GM19372 (cell line): Measurements from ENCODE around the gene ATG16L2.
"Not testable (repeated sequence)": the region's sequence is repeated elsewhere in the genome, so short reads cannot be mapped to it uniquely, and the experiment has no call there.

Experiments
- ATAC-seq: cut with Tn5 transposase; IDR thresholded peaks from one replicate; pipeline ENCODE4 v1.9.1; 2021; ENCODE audit warnings: mild to moderate bottlenecking, low read depth, moderate library complexity; ENCODE audit not compliant: unreplicated experiment

ATG16L2 gene

DNA sequence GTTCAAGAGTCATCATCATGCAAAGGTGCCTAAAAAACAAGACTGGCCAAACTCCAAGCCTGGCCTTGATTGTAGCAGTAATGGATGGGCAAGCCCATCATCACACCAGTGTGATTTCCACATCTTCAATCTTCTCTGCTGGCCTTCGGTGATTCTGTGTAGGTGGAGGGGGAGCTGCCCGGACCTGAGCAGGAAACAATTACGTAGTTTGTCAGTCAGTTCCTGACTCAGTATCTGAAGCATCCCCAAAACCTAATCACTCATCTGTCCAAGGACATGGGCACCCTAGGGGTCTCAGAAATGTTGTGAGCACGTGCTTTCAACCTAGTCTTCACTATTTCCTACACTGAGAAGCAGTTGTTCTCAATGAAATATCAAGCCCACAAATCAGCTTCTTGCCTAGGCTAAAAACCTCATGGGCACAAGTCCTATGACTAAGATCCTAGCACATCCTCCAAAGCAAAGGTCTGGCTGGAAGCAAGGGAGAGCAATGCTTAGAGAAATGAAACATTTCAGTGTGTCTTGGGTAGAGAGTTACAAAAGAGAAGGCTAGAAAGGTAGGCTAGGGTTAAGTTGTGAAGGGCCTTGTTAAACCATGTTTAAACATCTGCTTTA, 24.6 kb downstream of the ATG16L2 start:
- ATAC-seq: no peak

DNA sequence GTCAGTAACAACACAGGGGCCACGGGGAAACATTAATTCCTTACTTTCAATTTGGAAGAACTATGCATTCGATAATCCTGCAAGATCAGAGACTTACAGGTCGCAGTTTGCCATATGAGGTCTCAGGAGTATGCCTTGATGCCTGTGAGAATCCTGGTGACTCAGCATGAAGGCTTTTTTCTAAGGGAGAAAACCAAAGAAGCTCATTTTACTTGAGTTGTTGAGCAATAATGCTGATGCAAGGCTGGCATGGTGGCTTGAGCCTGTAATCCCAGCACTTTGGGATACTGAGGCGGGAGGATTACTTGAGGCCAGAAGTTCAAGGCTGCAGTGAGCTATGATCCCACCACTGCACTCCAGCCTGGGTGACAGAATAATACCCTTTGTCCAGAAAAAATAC, 26.6 kb downstream of the ATG16L2 start:
- no peak for ATAC-seq

- ATAC-seq: no peak
Measured at GRCh38 chr11:72841397-72841796, 27.2 kb downstream of the ATG16L2 start.

DNA sequence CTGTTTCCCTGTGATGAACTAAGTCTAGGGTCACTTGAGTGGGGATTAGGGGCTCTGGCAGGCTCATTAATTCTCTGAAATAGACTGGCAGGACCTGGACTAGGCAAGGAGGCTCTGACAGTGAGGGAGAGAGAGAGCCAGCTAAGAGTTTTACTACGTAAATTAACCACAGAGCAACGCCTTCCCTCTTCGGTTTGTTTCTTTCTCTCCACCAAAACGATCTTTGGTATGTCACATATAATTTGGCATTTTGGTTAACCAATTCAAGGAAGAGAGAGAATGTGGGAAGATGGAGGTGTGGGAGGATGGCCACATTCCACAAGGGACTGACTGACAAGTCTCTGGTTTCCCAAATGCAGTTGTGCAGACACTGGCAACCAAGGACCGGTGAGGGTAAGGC, 27.9 kb downstream of the ATG16L2 start:
- no peak for ATAC-seq

GRCh38 chr11:72842653-72843330, 28.6 kb downstream of the ATG16L2 start:
- no peak for ATAC-seq

DNA sequence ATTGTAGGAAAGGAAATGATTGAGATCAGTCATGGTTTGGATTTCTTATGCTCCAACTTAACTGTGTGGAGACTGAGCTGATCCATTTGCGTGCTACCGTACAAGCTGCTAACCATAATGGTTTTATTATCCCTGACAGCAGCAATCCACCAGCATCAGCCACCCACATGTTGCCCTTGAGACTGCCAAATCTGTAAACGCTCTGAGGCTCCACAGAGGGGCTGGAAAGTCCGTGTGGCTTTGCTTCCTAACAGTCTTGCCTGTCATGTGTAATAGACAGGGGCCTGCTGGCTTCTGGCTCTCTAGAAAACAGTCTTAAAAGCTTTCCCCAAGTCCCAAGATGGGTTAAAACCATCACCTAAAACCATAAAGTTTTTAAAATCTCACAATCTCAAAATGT, 30.1 kb downstream of the ATG16L2 start:
- no peak for ATAC-seq

- ATAC-seq: no peak
Measured at GRCh38 chr11:72848846-72849466, 34.7 kb downstream of the ATG16L2 start.

DNA sequence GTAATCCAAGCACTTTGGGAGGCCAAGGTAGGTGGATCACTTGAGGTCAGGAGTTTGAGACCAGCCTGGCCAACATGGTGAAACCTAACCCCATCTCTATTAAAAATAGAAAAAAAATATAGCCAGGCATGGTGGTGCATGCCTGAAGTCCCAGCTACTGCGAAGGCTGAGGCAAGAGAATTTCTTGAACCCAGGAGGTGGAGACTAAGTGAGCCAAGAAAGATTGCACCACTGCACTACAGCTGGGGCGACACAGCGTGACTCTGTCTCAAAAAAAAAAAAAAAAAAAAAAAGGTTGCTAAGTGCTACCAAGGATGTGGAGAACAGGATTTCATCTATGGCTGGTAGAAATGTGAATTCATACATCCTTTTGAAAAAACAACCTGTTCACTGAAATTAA, 36.6 kb downstream of the ATG16L2 start:
- ATAC-seq: no peak

DNA sequence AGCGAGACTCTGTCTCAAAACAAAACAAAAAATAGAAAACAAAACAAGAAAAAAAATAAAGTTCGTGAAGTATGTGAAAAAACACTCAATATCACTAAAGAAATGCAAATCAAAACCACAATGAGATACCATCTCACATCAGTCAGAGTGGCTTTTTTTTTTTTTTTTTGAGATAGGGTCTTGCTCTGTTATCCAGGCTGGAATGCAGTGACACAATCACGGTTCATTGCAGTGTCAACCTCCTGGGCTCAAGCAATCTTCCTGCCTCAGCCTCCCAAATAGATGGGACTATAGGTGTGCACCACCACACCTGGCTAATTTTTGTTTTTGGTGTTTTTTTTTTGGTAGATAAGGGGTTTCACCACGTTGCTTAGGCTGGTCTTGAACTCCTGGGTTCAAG, 37.5 kb downstream of the ATG16L2 start:
- ATAC-seq: no peak

- no peak for ATAC-seq
Measured at GRCh38 chr11:72856065-72856464, 41.9 kb downstream of the ATG16L2 start.

DNA sequence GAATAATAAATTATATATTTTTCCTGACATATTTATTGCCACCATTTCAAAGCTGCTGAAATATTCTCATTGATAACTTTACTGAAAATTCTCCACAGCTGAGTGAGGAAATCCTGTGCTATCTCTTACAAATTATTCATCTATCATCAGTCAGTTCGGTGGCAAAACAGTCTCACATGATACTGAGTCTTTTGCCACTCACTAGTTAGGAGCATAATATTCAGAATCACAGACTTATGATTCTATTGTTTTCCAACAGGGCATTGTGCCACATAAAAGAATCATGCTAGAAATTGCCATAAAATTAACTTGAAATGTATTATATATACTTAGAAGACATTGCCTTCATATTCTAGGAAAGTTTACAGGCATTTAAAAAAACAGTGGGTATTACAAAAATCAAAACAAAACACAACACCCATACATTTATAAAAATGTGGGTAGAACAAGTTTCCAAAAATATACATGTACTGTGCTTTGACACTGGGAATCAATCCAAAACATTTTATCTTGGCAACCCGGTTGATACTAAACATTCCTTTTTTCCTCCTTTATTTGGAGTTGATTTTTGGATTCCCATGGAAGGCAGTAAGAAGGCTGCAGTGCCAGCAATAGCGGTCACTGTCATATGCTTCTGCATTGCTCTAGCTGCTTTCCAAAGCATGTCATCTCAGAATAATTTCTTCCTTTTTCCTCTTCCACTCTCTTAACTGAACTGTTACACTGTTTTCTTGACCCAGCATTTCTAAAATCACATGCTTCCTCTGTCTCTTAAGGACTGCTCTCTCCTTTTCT, 42.5 kb downstream of the ATG16L2 start:
- no peak for ATAC-seq

- ATAC-seq: not testable (repeated sequence)
Measured at GRCh38 chr11:72858267-72858666, 44.1 kb downstream of the ATG16L2 start.

DNA sequence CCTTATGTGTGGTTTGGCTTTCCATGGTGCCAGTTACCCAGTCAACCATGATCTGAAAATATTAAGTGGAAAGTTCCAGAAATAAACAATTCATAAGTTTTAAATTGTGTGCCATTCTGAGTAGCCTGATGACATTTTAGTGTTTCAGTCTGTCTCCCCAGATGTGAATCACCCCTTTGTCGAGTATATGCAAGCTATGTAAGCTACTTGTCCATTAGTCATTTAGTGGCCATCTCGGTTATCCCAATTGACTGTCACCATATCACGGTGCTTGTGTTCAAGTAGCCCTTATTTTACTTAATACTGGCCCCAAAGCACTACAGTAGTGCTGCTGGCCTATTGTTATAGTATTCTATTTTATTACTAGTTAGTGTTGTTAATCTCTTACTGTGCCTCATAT, 44.9 kb downstream of the ATG16L2 start:
- no peak for ATAC-seq

DNA sequence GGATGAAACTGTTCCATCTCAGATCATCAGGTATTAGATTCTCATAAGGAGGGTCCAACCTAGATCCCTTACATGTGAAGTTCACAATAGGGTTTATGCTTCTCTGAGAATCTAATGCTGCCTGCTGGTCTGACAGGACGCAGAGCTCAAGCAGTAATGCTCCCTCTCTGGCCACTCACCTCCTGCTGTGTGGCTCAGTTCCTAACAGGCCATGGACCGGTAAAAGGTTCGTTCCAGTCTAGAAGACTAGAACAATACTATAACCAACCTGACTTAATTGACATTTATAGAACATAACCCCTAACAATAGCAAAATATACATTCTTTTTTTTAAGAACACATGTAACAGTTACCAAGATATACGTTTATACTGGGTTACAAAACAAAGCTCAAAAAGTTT, 45.8 kb downstream of the ATG16L2 start:
- no peak for ATAC-seq

DNA sequence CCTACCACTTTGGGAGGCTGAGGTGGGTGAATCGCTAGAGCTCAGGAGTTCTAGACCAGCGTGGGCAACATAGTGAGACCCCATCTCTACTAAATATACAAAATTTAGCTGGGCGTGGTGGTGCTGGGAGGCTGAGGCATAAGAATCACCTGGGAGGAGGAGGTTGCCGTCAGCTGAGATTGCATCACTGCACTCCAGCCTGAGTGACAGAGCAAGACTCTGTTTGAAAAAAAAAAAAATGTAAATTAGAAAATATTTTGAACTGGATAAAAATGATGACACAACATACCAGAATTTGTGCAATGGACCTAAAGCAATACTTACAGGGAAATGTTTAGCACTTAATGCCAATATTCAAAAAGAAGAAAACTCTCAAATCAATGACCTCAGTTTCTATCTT, 46.4 kb downstream of the ATG16L2 start:
- no peak for ATAC-seq

- ATAC-seq: no peak
Measured at GRCh38 chr11:72863091-72863490, 48.9 kb downstream of the ATG16L2 start.

DNA sequence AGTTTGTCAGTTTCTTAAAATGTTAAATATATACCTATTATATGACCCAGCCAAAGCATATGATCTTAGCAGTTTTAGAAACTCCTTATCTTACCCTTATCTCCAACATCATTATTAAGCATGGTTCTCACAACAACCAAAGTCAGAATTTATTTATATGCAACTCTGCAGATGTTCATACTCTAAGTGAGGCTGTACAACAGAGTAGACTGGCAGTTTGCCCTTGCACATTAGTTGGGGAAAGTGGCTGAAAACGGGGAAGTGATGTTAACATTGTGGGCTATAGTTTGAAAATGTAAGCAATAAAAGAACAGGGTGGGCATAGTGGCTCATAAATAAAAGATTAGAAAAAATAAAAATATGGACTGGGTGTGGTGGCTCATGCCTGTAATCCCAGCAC, 49.7 kb downstream of the ATG16L2 start:
- ATAC-seq: no peak

GRCh38 chr11:72864702-72865655, 50.8 kb downstream of the ATG16L2 start:
- no peak for ATAC-seq

GRCh38 chr11:72867970-72868369, 53.8 kb downstream of the ATG16L2 start:
- ATAC-seq: no peak

GRCh38 chr11:72869831-72870230, 55.6 kb downstream of the ATG16L2 start:
- ATAC-seq: no peak
